Measurements from ENCODE around the gene ZNHIT2.
"Not testable (repeated sequence)": the region's sequence is repeated elsewhere in the genome, so short reads cannot be mapped to it uniquely, and the experiment has no call there.

ZNHIT2 gene

GRCh38 chr11:65118891-65119669, 1.6 kb upstream of the ZNHIT2 start:
- DNase-seq: not testable (repeated sequence)

- DNase-seq: no peak
Observed at GRCh38 chr11:65118097-65118837, 766 bp upstream of the ZNHIT2 start.

DNA sequence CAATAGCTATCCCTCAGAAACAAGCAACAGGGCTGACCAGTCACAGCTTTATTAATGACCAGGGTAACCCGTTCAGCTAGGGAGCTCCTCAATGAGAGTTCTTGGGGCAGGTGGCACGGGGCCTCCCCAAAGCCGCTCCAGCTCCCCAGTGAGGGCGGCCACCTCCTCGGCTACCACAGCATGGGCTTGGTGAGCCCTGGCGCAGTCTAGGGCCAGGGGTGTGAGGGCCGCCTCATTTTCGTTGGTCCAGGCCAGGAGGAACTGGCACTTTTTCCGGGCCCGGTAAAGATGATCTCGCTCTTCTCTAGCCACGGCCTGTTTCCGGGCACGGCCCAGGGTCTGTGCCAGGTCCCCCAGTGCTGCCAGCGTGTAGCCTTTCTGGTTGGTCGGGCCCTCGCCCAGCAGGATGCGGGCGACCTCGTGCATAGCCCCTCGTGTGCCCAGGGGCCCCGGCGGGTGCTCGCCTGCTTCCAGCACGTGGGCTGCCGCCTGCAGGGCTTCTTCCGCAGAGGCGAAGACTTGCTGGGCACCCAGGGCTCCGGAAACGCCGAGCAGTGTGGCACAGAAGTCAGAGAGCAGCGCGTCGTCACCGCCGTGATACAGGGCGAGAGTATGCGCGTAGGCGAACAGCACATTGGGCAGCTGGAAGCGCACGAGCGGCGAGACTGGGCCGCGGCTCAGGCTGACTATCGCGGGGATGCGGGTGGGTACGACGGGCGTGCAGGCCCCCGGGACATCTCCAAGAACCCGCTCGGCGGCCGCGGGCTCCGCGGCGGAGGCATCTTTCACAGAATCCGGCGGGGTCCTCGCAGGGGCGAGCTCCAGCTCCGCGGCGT, 913 bp downstream of the ZNHIT2 start:
- no peak for DNase-seq

GRCh38 chr11:65115361-65116082, 2.0 kb downstream of the ZNHIT2 start:
- no peak for DNase-seq

- no peak for DNase-seq
Observed at GRCh38 chr11:65114538-65115171, 2.8 kb downstream of the ZNHIT2 start.

GRCh38 chr11:65113839-65114238, 3.7 kb downstream of the ZNHIT2 start:
- DNase-seq: no peak

GRCh38 chr11:65113361-65113756, 4.1 kb downstream of the ZNHIT2 start:
- no peak for DNase-seq

- DNase-seq: peak; percentile 24 to 59
Observed at GRCh38 chr11:65112546-65113360, 4.7 kb downstream of the ZNHIT2 start.

DNA sequence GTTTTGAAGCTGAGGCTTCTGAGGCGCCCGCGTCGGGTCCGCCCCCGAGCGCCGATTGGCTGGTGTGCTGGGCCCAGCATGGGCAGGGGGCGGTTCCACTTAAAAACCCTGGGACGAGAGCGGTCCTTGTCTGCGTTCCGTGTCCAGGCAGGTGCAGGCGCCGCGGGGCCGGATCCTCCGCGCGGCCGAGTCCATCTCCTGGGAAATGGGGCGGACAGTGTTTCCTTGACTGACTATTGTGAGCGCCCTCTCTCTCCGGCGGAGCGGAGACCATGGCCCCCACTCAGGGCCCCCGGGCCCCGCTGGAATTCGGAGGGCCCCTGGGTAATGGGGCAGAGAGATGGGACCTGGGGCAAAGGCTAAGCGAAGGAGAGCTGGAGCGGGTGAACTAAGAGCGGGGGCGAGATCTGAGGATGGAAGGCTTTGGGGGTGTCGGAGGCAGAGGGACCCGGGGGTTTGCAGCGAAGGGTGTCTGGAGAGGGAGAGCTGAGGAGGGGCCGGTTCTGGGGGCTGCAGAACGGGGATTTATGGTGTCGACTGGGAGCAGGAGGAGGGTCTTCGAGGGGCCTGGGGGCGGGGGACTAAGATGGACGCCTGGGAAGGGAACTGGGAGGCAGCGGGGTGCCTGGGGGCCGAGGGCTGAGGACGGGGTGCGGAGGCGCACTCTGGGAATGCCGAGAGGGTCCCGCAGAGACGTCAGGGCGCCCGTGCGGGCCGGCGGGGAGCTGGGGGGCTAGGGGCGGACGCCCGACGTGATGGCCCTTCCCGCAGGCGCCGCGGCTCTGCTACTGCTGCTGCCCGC, 5.6 kb downstream of the ZNHIT2 start, which contains the start of gene TM7SF2:
TM7SF2 (plus strand) TSS at position 129 of the 802 bp plus-strand sequence; CDS start at position 273, 144 bp downstream.
- peak; percentile 93 to 98 for DNase-seq

DNA sequence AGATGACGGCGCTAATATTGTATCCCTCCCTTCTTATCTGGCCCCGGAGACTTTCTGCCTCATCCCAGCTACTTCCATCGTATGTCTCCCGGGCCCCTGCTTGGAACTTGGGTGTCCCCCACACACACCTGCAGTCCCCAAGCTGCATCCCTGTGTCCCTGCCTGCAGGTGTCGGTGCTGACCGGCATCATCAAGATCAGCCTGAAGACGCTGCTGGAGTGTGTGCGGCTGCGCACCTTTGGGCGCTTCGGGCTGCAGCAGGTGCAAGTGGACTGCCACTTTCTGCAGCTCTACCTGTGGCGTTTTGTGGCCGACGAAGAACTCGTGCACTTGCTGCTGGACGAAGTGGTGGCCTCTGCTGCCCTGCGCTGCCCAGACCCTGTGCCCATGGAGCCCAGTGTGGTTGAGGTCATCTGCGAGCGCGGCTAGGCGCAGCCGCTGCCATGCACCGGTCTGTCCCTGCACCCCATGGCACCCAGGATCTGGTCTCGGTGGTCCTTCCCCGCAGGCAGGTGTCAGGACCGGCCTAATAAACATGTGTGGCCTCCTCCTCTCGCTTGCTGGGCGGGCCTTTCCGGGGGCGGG, 6.2 kb downstream of the ZNHIT2 start:
- no peak for DNase-seq

GRCh38 chr11:65110354-65110861, 7.1 kb downstream of the ZNHIT2 start:
- peak; percentile 64 to 76 for DNase-seq

- no peak for DNase-seq
Observed at GRCh38 chr11:65109231-65110198, 8.0 kb downstream of the ZNHIT2 start.

DNA sequence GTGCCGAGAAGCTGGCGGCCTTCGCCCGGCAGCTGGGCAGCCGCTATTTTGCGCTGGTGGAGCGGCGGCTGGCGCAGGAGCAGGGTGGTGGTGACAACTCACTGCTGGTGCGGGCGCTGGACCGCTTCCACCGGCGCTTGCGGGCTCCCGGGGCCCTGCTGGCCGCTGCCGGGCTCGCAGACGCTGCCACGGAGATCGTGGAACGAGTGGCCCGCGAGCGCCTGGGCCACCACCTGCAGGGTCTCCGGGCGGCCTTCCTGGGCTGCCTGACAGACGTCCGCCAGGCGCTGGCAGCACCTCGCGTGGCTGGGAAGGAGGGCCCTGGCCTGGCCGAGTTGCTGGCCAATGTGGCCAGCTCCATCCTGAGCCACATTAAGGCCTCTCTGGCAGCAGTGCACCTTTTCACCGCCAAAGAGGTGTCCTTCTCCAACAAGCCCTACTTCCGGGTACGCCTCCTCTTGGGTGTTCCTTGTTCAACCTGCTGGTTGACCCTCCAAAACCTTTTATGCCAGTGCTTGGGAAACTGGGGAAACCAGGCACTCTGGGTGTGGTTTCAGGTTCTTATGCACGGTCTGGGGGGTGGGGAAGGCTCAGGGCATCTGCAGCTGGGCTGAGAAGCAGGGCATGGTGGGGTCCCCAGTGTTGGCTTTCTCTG, 8.9 kb downstream of the ZNHIT2 start:
- DNase-seq: no peak

GRCh38 chr11:65107751-65108468, 9.6 kb downstream of the ZNHIT2 start:
- DNase-seq: no peak

GRCh38 chr11:65107078-65107477, 10.4 kb downstream of the ZNHIT2 start:
- no peak for DNase-seq

DNA sequence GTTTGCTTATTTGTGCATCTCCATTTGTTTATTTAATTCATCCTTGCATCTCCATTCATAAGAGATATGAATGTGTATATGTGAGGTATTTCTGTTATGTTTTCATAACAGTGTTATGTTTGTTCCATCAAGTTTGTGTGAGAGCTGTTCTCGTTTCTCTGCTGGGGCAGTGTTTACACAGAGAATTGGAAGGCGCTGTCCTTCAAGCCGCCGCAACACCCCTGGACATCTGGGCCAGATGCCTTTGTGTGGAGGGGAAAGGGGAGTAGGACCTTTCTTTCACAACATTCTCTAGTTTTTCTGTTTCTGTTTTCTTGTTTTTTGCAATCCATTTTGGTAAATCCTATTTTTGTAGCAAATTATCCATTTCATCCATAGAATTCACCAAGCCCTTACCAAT, 12.9 kb downstream of the ZNHIT2 start:
- no peak for DNase-seq

DNA sequence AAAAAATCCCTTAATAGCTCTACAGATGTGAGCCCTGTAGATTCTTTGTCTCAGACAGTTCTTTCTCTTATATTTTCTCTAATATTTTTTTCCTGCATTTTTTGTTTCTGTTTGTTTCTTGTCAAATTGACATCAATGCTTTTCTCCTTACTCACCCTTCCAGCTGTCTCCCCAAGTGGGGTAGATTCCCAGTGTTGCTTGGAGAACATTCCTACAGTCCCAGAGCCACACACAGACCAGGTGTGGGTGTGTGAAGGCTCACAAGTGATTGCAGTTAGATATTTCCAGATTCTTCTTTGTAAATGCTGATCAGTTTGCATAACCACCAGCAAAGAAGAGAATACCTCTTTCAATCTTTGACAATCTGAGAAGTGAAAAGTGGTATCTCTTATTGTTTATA, 14.0 kb downstream of the ZNHIT2 start:
- no peak for DNase-seq

Measured in NCI-H187 (cell line).